ENCODE results near the gene SYT17. TPM values are rescaled to one million over a fixed set of nuclear protein-coding genes. Genes with fewer than 3 reads are reported as not detected.

The SYT17 gene
- total and polyA plus RNA-seq, 10 of the 15 experiments (the other 5 are each of a cell fraction or from before 2014, with no cell fraction given), result 3.7 to 12.3 (median 5.0) TPM

GRCh38 chr16:19232988-19233387 is 64.9 kb downstream of the SYT17 start:
- Histone ChIP-seq H4K20me1 (ENCODE audit: control insufficient read depth, insufficient read depth) (no peaks in the 10 kb centered on the region), H3K4me3 (no peak overlapping the region), H3K4me2 (ENCODE audit: control insufficient read depth, insufficient read depth) (no peak overlapping the region), H2AFZ (ENCODE audit: control insufficient read depth, low read depth, low read length) (no peak overlapping the region), H3K9ac (ENCODE audit: control insufficient read depth, insufficient read depth, low read length) (no peak overlapping the region), H3K4me1 (ENCODE audit: control insufficient read depth, insufficient read depth, low read length) (no peaks in the 10 kb centered on the region), H3K79me2 (ENCODE audit: control insufficient read depth, insufficient read depth, low read length) (no peaks in the 10 kb centered on the region), H3K27me3 (replicated peaks in 1 of 2; ENCODE audit: control insufficient read depth in 2 of 2, insufficient read depth in 2 of 2, low read length in 1 of 2) (no peaks in the 10 kb centered on the region), H3K27ac (ENCODE audit: control insufficient read depth, insufficient read depth) (no peak overlapping the region), H3K36me3 (ENCODE audit: control insufficient read depth in 2 of 2, insufficient read depth in 2 of 2, low read length in 1 of 2) (no peaks in the 10 kb centered on the region), H3K9me3 (replicated peaks; ENCODE audit: control insufficient read depth, insufficient read depth, low read length) (no peaks in the 10 kb centered on the region; the same call in 2 of the 3 replicates)
- ATAC-seq (no peak), FAIRE-seq (no peak), DNase-seq (ENCODE audit: low read depth, low spot score) (no peak)
- no TSS peak for BruUV-seq (replicated peaks)
- ChIA-PET SMC1A (ENCODE audit: uncharacterized antibody, unreplicated experiment) (no interaction called here), RAD21 (ENCODE audit: unreplicated experiment) (no interaction called here), CTCF (interaction anchor here (1.1 kb wide), 1 partner anchor 10 kb away, joined by 3 read pairs; no protein-coding TSS in a partner anchor), POLR2A (no interaction called here)
- TF ChIP-seq EED (IDR thresholded peaks at IDR 0.05; ENCODE audit: low read depth), result no peak
- TF ChIP-seq SMC3 (IDR thresholded peaks at IDR 0.05; ENCODE audit: borderline replicate concordance, low read length), result no peak
- no peak for TF ChIP-seq GATAD2B (conservative IDR thresholded peaks at IDR 0.05; ENCODE audit: low read depth)
- TF ChIP-seq SRF (IDR thresholded peaks at IDR 0.05; ENCODE audit: low read depth in 2 of 2, low read length in 2 of 2), result no peak
- no peak for TF ChIP-seq WRNIP1 (IDR thresholded peaks at IDR 0.05; ENCODE audit: borderline replicate concordance, low read depth, low read length)
- TF ChIP-seq ZNF24 (IDR thresholded peaks at IDR 0.05), result no peak
- no peak for TF ChIP-seq RB1 (IDR thresholded peaks at IDR 0.05; ENCODE audit: borderline replicate concordance)
- TF ChIP-seq HDAC6 (IDR thresholded peaks at IDR 0.05; ENCODE audit: unreplicated experiment), result no peak
- no peak for TF ChIP-seq LARP7 (IDR thresholded peaks at IDR 0.05)
- no peak for TF ChIP-seq REST (IDR thresholded peaks at IDR 0.05; ENCODE audit: low read depth, low read length)
- TF ChIP-seq ATF2 (IDR thresholded peaks at IDR 0.05; ENCODE audit: low read length), result no peak
- no peak for TF ChIP-seq ZBED1 (IDR thresholded peaks at IDR 0.05; ENCODE audit: borderline replicate concordance)
- WGBS (ENCODE audit: insufficient coverage, insufficient replicate concordance, low lambda C conversion rate, missing lambda C conversion rate), result 47% methylated on average over 5 of the region's 5 CpGs
- intact Hi-C loops (cut with micrococcal nuclease; ENCODE audit: unreplicated experiment), result no loop called here
- in situ Hi-C loops (cut with MboI), result no loop called here

Measured in GM12878 (cell line).